ENCODE data around the gene ACSBG1.

Gene ACSBG1

GRCh38 chr15:78177447-78177873 is 56.9 kb downstream of the ACSBG1 start:
- peak; percentile 92 for TF ChIP-seq CTCF (IDR thresholded peaks at IDR 0.05)

- TF ChIP-seq CTCF (IDR thresholded peaks at IDR 0.05), result no peak
These were observed 59.0 kb downstream of the ACSBG1 start for GRCh38 chr15:78175330-78175729.

- TF ChIP-seq CTCF (IDR thresholded peaks at IDR 0.05), result no peak
These were observed 60.0 kb downstream of the ACSBG1 start for GRCh38 chr15:78174401-78174800.

- TF ChIP-seq CTCF (IDR thresholded peaks at IDR 0.05), result no peak
These were observed 62.4 kb downstream of the ACSBG1 start for GRCh38 chr15:78171864-78172472.

GRCh38 chr15:78170848-78171773 is 63.3 kb downstream of the ACSBG1 start:
- TF ChIP-seq CTCF (IDR thresholded peaks at IDR 0.05), result no peak

GRCh38 chr15:78168608-78169007 is 65.8 kb downstream of the ACSBG1 start:
- TF ChIP-seq CTCF (IDR thresholded peaks at IDR 0.05), result no peak

- TF ChIP-seq CTCF (IDR thresholded peaks at IDR 0.05), result no peak
These were observed 67.0 kb downstream of the ACSBG1 start for GRCh38 chr15:78167227-78167888.
